ENCODE data around the gene CAB39L. TPM values are rescaled to one million over a fixed set of nuclear protein-coding genes. Genes with fewer than 3 reads are reported as not detected.

Gene CAB39L
- polyA plus RNA-seq, 1 donor (not counting 4 experiments of a cell fraction or from before 2014, with no cell fraction given): 10.1 TPM

GRCh38 chr13:49342454-49342853 lies 101.4 kb downstream of the CAB39L start:
- FAIRE-seq: no peak
- H3K27ac ChIP-seq (ENCODE audit: control insufficient read depth, insufficient read depth, low read length): no peak overlapping the region

GRCh38 chr13:49341941-49342340 lies 101.9 kb downstream of the CAB39L start:
- no peak for DNase-seq (ENCODE audit: low read depth, low spot score)
- H3K9me1 ChIP-seq (ENCODE audit: control insufficient read depth, extremely low read depth, insufficient read depth, low read length): no peaks in the 10 kb centered on the region
- no peak overlapping the region for H3K4me2 ChIP-seq (ENCODE audit: control insufficient read depth, extremely low read depth, insufficient read depth, low read depth, low read length)
- dilution Hi-C loops (cut with MboI; ENCODE audit: extremely low pct_ligation_motif_present, low sequenced_read_pairs): no loop called here
- H3K4me1 ChIP-seq (ENCODE audit: control insufficient read depth, extremely low read depth, insufficient read depth, low read length): no peaks in the 10 kb centered on the region
- H3K36me3 ChIP-seq (ENCODE audit: control insufficient read depth in 2 of 2, extremely low read depth in 1 of 2, insufficient read depth in 2 of 2, low read length in 2 of 2): no peaks in the 10 kb centered on the region
- no peaks in the 10 kb centered on the region for H3K9me3 ChIP-seq (ENCODE audit: control insufficient read depth, low read depth, low read length)
- TF ChIP-seq CTCF (optimal IDR thresholded peaks at IDR 0.05 in 1 of 3, IDR thresholded peaks at IDR 0.05 in 1 of 3, conservative IDR thresholded peaks at IDR 0.05 in 1 of 3; ENCODE audit: extremely low read depth in 1 of 3, insufficient read depth in 2 of 3, low read length in 3 of 3): no peak
- TF ChIP-seq EZH2 (IDR thresholded peaks at IDR 0.05; ENCODE audit: low read length): no peak
- H3K9ac ChIP-seq (ENCODE audit: control insufficient read depth, extremely low read depth, insufficient read depth, low read length): no peak overlapping the region
- H3K79me2 ChIP-seq (ENCODE audit: control insufficient read depth, insufficient read depth, low read length): no peaks in the 10 kb centered on the region
- no peak overlapping the region for H3K27ac ChIP-seq (ENCODE audit: control insufficient read depth, insufficient read depth, low read length)
- no peak overlapping the region for H3K4me3 ChIP-seq (ENCODE audit: control insufficient read depth in 2 of 3, extremely low read depth in 1 of 3, insufficient read depth in 2 of 3, low read depth in 1 of 3, low read length in 3 of 3)
- no peak overlapping the region for H2AFZ ChIP-seq (ENCODE audit: control insufficient read depth, low read length)
- no peaks in the 10 kb centered on the region for H3K27me3 ChIP-seq (ENCODE audit: control insufficient read depth, extremely low read depth, insufficient read depth, low read length)
- H4K20me1 ChIP-seq (ENCODE audit: control insufficient read depth, extremely low read depth, insufficient read depth, low read length): no peaks in the 10 kb centered on the region
- FAIRE-seq: no peak

More at GRCh38 chr13:49342454-49342853, 101.4 kb downstream of the CAB39L start:
- no peaks in the 10 kb centered on the region for H3K9me1 ChIP-seq (ENCODE audit: control insufficient read depth, extremely low read depth, insufficient read depth, low read length)
- H3K4me2 ChIP-seq (ENCODE audit: control insufficient read depth, extremely low read depth, insufficient read depth, low read depth, low read length): no peak overlapping the region
- dilution Hi-C loops (cut with MboI; ENCODE audit: extremely low pct_ligation_motif_present, low sequenced_read_pairs): no loop called here
- TF ChIP-seq EZH2 (IDR thresholded peaks at IDR 0.05; ENCODE audit: low read length) (no peak), CTCF (optimal IDR thresholded peaks at IDR 0.05 in 1 of 3, IDR thresholded peaks at IDR 0.05 in 1 of 3, conservative IDR thresholded peaks at IDR 0.05 in 1 of 3; ENCODE audit: extremely low read depth in 1 of 3, insufficient read depth in 2 of 3, low read length in 3 of 3) (no peak)
- no peaks in the 10 kb centered on the region for H3K79me2 ChIP-seq (ENCODE audit: control insufficient read depth, insufficient read depth, low read length)
- no peaks in the 10 kb centered on the region for H3K36me3 ChIP-seq (ENCODE audit: control insufficient read depth in 2 of 2, extremely low read depth in 1 of 2, insufficient read depth in 2 of 2, low read length in 2 of 2)
- H3K9me3 ChIP-seq (ENCODE audit: control insufficient read depth, low read depth, low read length): no peaks in the 10 kb centered on the region
- no peaks in the 10 kb centered on the region for H4K20me1 ChIP-seq (ENCODE audit: control insufficient read depth, extremely low read depth, insufficient read depth, low read length)
- DNase-seq (ENCODE audit: low read depth, low spot score): no peak
- no peaks in the 10 kb centered on the region for H3K4me1 ChIP-seq (ENCODE audit: control insufficient read depth, extremely low read depth, insufficient read depth, low read length)
- H3K4me3 ChIP-seq (ENCODE audit: control insufficient read depth in 2 of 3, extremely low read depth in 1 of 3, insufficient read depth in 2 of 3, low read depth in 1 of 3, low read length in 3 of 3): no peak overlapping the region
- no peak overlapping the region for H2AFZ ChIP-seq (ENCODE audit: control insufficient read depth, low read length)
- no peaks in the 10 kb centered on the region for H3K27me3 ChIP-seq (ENCODE audit: control insufficient read depth, extremely low read depth, insufficient read depth, low read length)
- no peak overlapping the region for H3K9ac ChIP-seq (ENCODE audit: control insufficient read depth, extremely low read depth, insufficient read depth, low read length)

Data from keratinocyte (primary cell).